HepG2 (cell line): ENCODE data around the gene ZSWIM5. TPM values are rescaled to one million over a fixed set of nuclear protein-coding genes. Genes with fewer than 3 reads are reported as not detected.

Source experiments
- ATAC-seq: fragments of 200-7000 bp; cut with Tn5 transposase; 3 replicates; pipeline ENCODE4 v1.9.1; 2020; ENCODE audit warnings: mild to moderate bottlenecking, moderate library complexity
- BruUV-seq: library from RNA; stranded (reverse); fragments of 400-500 nt; replicated peaks from 2 replicates; lab custom pipeline; 2021; lab: Mats Ljungman, UMichigan
- CTCF ChIA-PET: fragments of 300-600 bp; formaldehyde crosslinking; extraction: SDS; loops from one replicate; lab custom pipeline; 2021; ENCODE audit warnings: low total read pairs, inconsistent platforms, low intra/inter-chr PET ratio; lab: Yijun Ruan, JAX
- POLR2A ChIA-PET: fragments of 350-600 bp; sonication (Branson Sonifier 250); formaldehyde crosslinking; loops from one replicate; lab custom pipeline; 2020; ENCODE audit warnings: antibody characterized with exemption, inconsistent platforms; lab: Yijun Ruan, JAX
- DNase-seq: peaks from one replicate; pipeline ENCODE4 v3.0.0-alpha.2; 2015; ENCODE audit warnings: low spot score
- FAIRE-seq: peaks from 3 replicates; lab custom pipeline; 2011; peaks lifted over from hg19 to GRCh38; lab: Jason Lieb, UNC
- H2AFZ ChIP-seq: one replicate; pipeline ENCODE4 v1.6.1; 2011; ENCODE audit warnings: low read length, inconsistent platforms
- H3K27ac ChIP-seq: fragments of 300-600 bp; 3 replicates; pipeline ENCODE4 v1.8.0; 2011; ENCODE audit warnings: mixed run types, mild to moderate bottlenecking, mixed read lengths, low read length, inconsistent platforms; ENCODE audit not compliant: insufficient read depth; ENCODE audit errors: extremely low read length
- H3K27me3 ChIP-seq, 2 experiments: fragments of 200-600 bp in 1 of 2; 2 replicates in 1 of 2; 3 replicates in 1 of 2; pipeline versions ENCODE4 v1.6.0 to v1.8.0; 2011; ENCODE audit warnings: low read length in 2 of 2, mild to moderate bottlenecking in 2 of 2, moderate library complexity in 2 of 2, inconsistent platforms in 1 of 2; ENCODE audit not compliant: insufficient read depth in 2 of 2, control insufficient read depth in 1 of 2
- H3K36me3 ChIP-seq, 2 experiments: fragments of 200-600 bp in 1 of 2; replicated peaks in 1 of 2; 2 replicates in 1 of 2; 3 replicates in 1 of 2; pipeline versions ENCODE4 v1.5.1 to v1.8.0; 2011; ENCODE audit warnings: low read length in 2 of 2, inconsistent platforms in 1 of 2; ENCODE audit not compliant: insufficient read depth in 2 of 2, control insufficient read depth in 1 of 2
- H3K4me1 ChIP-seq: 2 replicates; pipeline ENCODE4 v1.5.1; 2012; ENCODE audit warnings: low read length, inconsistent platforms; ENCODE audit not compliant: insufficient read depth
- H3K4me2 ChIP-seq: 2 replicates; pipeline ENCODE4 v1.6.0; 2011; ENCODE audit warnings: low read depth, low read length, inconsistent platforms
- H3K4me3 ChIP-seq, 3 experiments: fragments of 200-600 bp in 1 of 3; sonication (generic), shearing (Covaris generic) in 1 of 3; replicated peaks in 1 of 3; 2 replicates each; pipeline ENCODE4 v1.5.1; 2011 to 2016; ENCODE audit warnings: low read length in 3 of 3, inconsistent platforms in 2 of 3, low read depth in 2 of 3, mild to moderate bottlenecking in 2 of 3, control low read depth in 1 of 3, mixed read lengths in 1 of 3; ENCODE audit not compliant: insufficient read depth in 1 of 3
- H3K79me2 ChIP-seq: one replicate; pipeline ENCODE4 v1.6.1; 2011; ENCODE audit warnings: low read length, inconsistent platforms; ENCODE audit not compliant: insufficient read depth
- H3K9ac ChIP-seq: 2 replicates; pipeline ENCODE4 v1.6.0; 2011; ENCODE audit warnings: mild to moderate bottlenecking, low read depth, low read length, inconsistent platforms; ENCODE audit not compliant: insufficient read depth
- H3K9me3 ChIP-seq: 2 replicates; pipeline ENCODE4 v1.5.1; 2012; ENCODE audit warnings: mild to moderate bottlenecking, low read length
- H4K20me1 ChIP-seq: 2 replicates; pipeline ENCODE4 v1.6.0; 2011; ENCODE audit warnings: inconsistent platforms, mild to moderate bottlenecking, low read length, moderate library complexity; ENCODE audit not compliant: insufficient read depth
- DPF2 ChIP-seq: sonication (generic); formaldehyde crosslinking; IDR thresholded peaks from 2 replicates; pipeline ENCODE4 v1.4.0; 2020; ENCODE audit warnings: mild to moderate bottlenecking, low read depth, missing genetic modification reagents, borderline replicate concordance
- FOXC1 ChIP-seq: sonication (generic); formaldehyde crosslinking; IDR thresholded peaks from 2 replicates; pipeline ENCODE4 v1.8.0; 2022; ENCODE audit warnings: mild to moderate bottlenecking, missing genetic modification reagents, borderline replicate concordance
- MEF2D ChIP-seq: sonication (generic); formaldehyde crosslinking; IDR thresholded peaks from 2 replicates; pipeline ENCODE4 v1.5.1; 2020; ENCODE audit warnings: mild to moderate bottlenecking, missing genetic modification reagents
- YEATS2 ChIP-seq: sonication (generic); formaldehyde crosslinking; IDR thresholded peaks from 2 replicates; pipeline ENCODE4 v1.4.0; 2020; ENCODE audit warnings: missing genetic modification reagents, borderline replicate concordance
- ZBTB21 ChIP-seq: sonication (generic); formaldehyde crosslinking; IDR thresholded peaks from 2 replicates; pipeline ENCODE4 v1.4.0; 2020; ENCODE audit warnings: missing genetic modification reagents
- ZFP37 ChIP-seq: sonication (generic); formaldehyde crosslinking; IDR thresholded peaks from 2 replicates; pipeline ENCODE4 v1.4.0; 2020; ENCODE audit warnings: missing genetic modification reagents, borderline replicate concordance
- ZIK1 ChIP-seq: sonication (generic); formaldehyde crosslinking; IDR thresholded peaks from 2 replicates; pipeline ENCODE4 v1.5.0; 2020; ENCODE audit warnings: mild to moderate bottlenecking, low read depth, missing genetic modification reagents, borderline replicate concordance
- ZNF816 ChIP-seq: sonication (generic); formaldehyde crosslinking; IDR thresholded peaks from 2 replicates; pipeline ENCODE4 v1.8.0; 2022; ENCODE audit warnings: missing genetic modification reagents, mild to moderate bottlenecking, borderline replicate concordance
- WGBS: methylation state at CpG from one replicate; pipeline ENCODE4 v1.1.6; 2017; ENCODE audit warnings: low lambda C conversion rate; 5-methylcytosine and 5-hydroxymethylcytosine counted together
- in situ Hi-C: cut with HindIII; loops from 2 replicates; pipeline ENCODE4 v1.10.0; 2017; ENCODE audit warnings: low pct_unique_long_range_greater_than_20kb; ENCODE audit not compliant: extremely low pct_ligation_motif_present
- intact Hi-C: fragments of 100-400 bp; cut with micrococcal nuclease; formaldehyde crosslinking; loops from one replicate; pipeline ENCODE4 v1.10.0; 2022; ENCODE audit not compliant: unreplicated experiment
- polyA plus RNA-seq, 8 experiments: library from polyadenylated mRNA; depleted of rRNA in 3 of 8; stranded (reverse) in 7 of 8; unstranded in 1 of 8; fragments of >200 nt; fragmentation: Illumina TruSeq in 4 of 8; extraction: Trizol in 4 of 8; gene quantifications; 2 replicates each; pipeline versions ENCODE4 v1.2.1 to v1.2.3, GENCODE V29; 2011 to 2016; ENCODE audit warnings: low read depth in 4 of 8, missing spikeins in 1 of 8, mixed read lengths in 1 of 8; ENCODE audit not compliant: insufficient read depth in 1 of 8
- total RNA-seq, 5 experiments: library from RNA; depleted of rRNA; stranded (reverse); fragments of >200 nt; fragmentation: Illumina TruSeq; extraction: Trizol; gene quantifications; 2 replicates each; pipeline ENCODE4 v1.2.3, GENCODE V29; 2016; ENCODE audit warnings: low read depth in 1 of 5

Gene ZSWIM5
- total and polyA plus RNA-seq, 2 of the 13 experiments (the other 11 are each of a cell fraction or from before 2014, with no cell fraction given): 11.0 to 20.6 TPM

DNA sequence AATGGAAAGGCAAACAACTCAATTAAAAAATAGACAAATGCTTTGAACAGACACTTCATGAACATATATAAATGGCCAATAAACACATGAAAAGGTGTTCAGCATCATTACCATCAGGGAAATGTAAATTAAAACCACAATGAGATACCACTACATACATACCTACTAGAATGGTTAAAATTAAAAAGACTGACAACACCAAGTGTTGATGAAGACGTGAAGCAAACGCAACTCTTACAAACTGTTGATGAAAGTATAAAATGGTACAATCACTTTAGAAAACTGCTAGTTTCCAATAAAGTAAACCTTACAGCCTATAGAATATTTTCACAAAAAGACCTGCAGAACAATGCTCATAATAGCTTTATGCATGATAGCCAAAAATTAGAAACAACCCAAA is 230.2 kb downstream of the ZSWIM5 start (continued):
- no peak for TF ChIP-seq YEATS2 (CRISPR knock-in tag)

DNA sequence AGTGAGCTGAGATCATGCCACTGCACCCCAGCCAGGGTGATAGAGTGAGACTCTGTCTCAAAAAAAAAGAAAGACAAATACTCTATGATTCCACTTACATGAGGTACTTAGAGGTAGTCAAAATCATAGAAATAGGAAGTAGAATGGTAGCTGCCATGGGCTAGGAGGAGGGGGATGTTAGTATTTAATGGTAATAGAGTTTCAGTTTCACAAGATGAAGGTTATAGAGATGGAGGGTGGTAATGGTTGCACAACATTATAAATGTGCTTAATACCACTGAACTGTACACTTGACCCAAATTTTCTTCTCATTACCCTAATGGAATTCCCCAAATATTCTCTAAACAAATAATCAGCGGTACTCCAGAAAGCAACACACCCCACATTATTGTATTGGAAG is 232.8 kb downstream of the ZSWIM5 start:
- WGBS: 96% methylated on average over 1 of the region's 1 CpG
- peaks cover 9 to 31% of the 10 kb centered on the region in 2 experiments; a peak in 4 of 5 replicates for H3K36me3 ChIP-seq
- H3K9me3 ChIP-seq: no peaks in the 10 kb centered on the region
- no peak overlapping the region for H2AFZ ChIP-seq
- no peak overlapping the region for H3K4me2 ChIP-seq
- no peaks in the 10 kb centered on the region for H4K20me1 ChIP-seq
- no TSS peak for BruUV-seq
- FAIRE-seq (no peak), DNase-seq (no peak), ATAC-seq (no peak)
- H3K4me1 ChIP-seq: no peaks in the 10 kb centered on the region
- H3K9ac ChIP-seq: no peak overlapping the region
- H3K4me3 ChIP-seq: no peak overlapping the region
- CTCF ChIA-PET: no interaction called here
- TF ChIP-seq ZNF816 (CRISPR knock-in tag) (no peak), ZIK1 (CRISPR knock-in tag) (no peak), ZBTB21 (CRISPR knock-in tag) (no peak), MEF2D (CRISPR knock-in tag) (no peak), FOXC1 (CRISPR knock-in tag) (no peak), ZFP37 (CRISPR knock-in tag) (no peak), DPF2 (CRISPR knock-in tag) (no peak)
- no peak overlapping the region for H3K27ac ChIP-seq
- intact Hi-C loops: no loop called here
- in situ Hi-C loops: no loop called here
- no peaks in the 10 kb centered on the region for H3K79me2 ChIP-seq
- H3K27me3 ChIP-seq: no peaks in the 10 kb centered on the region
- POLR2A ChIA-PET: no interaction called here
